GM12872 (cell line): ENCODE data around the gene SMAD7.

ENCODE experiments used
- TF ChIP-seq, protein P1 (sequence below): IDR thresholded peaks from 3 replicates; pipeline ENCODE4 v1.5.1; 2011; ENCODE audit warnings: low read depth, mild to moderate bottlenecking, low read length, moderate library complexity; ENCODE audit not compliant: insufficient read depth

The SMAD7 gene

DNA sequence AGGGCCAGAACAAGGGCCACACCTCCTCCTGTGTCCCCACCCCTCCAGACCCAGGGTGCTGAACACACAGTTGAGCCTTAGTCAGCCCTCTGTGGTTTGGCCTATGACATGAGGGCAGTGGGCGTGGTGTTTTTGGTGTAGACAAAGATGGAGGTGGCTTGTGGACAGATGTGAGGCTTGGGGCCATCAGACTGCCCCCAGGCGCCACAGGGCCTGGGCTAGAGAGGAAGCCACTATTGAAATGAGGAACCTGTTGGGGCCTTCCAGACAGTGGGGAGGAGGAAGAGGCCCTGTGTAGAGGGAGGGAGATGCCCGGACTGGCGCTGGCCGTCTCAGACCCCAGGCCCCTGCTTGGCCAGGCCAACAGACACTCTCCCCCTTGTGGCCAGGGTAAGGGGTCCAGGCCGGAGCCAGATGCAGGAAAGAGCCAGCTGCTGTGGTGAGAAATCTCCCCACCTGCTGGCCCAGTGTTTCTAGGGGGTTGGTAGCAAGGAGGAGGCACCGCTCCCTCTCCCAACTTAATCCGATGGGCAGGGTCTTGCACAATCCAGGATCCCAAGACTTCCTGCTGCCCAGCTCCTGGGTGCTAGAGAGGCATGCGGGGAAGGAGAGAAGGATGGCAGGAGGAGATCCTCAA lies 53.8 kb downstream of the SMAD7 start:
- TF ChIP-seq, protein P1, sequence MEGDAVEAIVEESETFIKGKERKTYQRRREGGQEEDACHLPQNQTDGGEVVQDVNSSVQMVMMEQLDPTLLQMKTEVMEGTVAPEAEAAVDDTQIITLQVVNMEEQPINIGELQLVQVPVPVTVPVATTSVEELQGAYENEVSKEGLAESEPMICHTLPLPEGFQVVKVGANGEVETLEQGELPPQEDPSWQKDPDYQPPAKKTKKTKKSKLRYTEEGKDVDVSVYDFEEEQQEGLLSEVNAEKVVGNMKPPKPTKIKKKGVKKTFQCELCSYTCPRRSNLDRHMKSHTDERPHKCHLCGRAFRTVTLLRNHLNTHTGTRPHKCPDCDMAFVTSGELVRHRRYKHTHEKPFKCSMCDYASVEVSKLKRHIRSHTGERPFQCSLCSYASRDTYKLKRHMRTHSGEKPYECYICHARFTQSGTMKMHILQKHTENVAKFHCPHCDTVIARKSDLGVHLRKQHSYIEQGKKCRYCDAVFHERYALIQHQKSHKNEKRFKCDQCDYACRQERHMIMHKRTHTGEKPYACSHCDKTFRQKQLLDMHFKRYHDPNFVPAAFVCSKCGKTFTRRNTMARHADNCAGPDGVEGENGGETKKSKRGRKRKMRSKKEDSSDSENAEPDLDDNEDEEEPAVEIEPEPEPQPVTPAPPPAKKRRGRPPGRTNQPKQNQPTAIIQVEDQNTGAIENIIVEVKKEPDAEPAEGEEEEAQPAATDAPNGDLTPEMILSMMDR = peak; percentile 46

DNA sequence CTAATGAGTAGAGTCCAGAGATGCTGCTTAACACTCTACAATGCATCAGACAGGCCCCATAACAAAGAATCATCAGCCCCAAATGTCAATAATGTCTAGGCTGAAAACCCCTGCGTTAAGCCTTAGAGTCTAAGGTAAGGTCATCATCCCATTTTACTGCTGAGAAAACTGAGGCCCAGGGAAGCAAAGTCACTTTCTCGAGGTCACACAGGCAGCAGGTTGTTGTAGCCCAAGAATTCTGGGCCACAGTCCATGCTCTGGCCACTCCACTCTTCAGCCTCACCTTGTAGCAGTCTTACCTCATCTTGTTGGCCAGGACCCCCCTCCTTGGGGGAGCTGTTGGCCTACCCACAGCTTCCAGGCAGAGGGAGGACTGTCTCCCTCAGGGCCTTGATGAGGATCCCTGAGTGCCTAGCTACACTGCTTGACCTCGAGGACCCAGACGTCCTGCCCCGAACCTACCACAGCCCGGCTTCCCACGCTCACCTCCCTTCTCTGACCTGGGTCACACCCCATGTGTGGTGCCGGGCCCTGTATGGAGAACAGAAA lies 54.4 kb downstream of the SMAD7 start:
- TF ChIP-seq, protein P1 = no peak

DNA sequence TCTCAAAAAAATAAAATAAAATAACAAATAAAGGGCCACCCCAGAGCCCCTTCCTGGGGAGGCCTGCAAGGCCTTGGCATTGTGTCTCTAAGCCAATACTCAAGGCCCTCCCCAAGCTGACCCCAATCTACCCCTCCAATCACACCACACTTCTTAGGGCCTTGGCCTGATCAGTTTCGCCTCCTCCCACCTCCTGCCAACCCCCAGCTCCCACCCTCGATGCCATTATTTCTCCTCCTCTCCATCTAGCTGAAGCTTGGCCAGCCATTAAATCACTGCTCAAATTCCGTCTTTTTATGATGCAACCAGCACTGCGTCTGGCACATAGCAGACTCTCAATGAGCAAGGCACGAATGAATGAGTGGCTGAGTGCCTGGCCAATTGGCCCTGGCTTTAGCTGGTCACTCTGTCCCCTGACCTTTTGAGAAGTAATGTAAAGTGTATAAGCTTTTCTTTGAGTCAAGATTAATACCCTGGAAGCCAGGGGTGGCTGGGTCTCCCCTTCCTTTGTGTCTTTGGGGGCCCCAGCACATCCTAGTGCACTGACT lies 55.9 kb downstream of the SMAD7 start:
- TF ChIP-seq, protein P1 = no peak

DNA sequence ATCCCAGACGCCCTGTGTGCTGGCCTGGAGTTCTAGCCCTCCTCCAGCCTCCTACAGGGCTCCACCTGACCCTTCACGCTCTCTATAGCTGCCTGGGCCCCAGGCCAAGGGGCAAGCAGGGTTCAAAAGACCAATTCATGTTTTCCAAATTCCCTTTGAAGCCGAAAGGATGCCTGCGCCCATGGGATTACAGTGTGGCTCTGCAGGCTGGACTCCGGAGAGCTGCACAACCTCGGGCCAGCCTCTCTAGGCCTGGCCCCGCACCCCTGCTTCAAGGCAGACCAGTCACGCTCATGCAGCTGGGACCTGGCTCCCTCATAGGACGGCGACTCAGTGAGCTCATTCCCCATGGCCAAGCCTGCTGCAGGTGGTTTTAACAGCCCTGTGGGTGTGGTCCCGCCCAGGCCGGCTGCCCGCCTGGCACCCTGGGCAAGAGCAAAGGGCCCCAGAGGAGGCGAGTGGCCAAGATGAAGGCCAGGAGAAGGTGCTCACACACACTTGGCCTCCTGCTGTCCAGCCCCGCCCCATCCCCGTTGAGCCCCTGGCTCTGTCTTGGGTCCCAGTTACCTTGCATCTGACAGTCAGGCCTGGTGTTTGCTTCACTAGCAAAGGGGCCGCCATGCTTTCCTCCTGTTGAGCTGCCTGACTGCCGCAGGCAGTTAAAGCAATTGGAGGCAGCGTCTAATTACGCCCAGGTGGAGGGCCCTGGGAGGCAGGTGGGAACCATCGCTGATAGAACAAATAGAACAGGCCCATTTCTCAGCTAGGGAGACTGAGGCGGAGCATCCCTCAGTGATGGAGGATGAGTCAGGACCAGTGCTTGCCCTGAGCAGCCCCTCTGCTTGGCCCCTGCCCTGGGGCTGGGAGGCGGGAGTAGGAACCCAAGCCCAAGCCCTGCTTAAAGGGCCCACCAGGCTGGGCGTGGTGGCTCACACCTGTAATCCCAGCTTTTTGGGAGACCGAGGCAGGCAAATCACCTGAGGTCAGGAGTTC lies 56.9 kb downstream of the SMAD7 start:
- TF ChIP-seq, protein P1 = no peak

DNA sequence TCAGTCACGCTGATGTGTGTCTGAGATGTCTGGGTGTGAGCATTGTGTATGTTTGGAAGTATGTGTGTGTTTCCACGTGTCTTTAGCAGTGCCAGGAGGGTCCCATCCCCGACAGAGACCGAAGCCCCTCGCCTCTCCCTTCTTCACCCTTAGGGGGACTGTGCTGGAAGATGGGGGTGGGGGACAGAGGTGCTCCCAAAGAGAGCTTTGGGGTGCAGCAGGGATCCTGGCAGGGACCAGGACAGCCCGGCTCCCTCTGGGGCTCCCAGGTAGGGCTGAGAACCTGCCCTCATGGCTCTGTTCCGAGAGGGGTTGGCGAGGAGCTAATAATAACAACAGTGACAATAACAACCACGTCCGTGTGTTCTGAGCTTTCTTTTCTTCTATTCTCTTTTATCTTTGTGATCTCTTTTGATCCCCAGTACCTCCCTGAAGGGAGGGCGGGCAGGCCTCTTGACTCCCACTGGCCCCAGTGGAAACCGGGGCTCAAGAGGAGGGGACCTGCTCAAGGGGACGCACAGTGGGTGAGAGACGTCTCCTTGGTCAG lies 57.6 kb downstream of the SMAD7 start:
- TF ChIP-seq, protein P1 = no peak

DNA sequence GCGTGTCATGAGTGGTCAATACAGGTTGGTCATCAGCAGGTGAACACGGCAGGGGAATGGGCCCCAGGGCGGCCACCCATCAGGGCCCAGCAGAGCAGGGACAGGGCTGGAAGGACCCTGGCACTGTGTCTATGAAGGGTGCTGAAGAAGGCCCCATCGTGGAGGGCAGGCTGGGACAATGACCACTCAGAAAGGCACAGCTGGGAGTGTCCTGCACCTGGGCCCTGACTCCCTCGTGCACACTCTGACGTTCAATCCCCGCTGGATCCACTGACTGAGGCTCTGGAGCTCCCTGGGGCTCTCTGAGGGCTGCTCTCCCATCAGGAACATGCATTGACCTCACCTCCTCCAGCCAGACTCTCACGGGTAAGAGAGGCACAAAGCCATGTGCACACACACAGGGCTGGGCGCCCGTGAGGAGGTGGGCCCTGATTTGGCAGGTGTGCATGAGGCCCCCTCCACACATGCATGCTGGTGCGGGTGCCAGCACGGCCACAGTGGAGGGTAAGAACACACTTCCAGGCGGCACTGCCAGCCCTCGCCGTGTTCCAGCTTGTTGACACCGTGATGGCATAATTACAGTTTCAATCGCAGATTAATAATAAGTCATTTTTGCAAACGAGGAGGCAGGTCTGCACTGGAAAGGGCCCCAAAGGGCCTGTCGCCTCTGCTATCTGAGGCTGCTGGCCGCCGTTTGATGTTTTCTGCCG lies 58.5 kb downstream of the SMAD7 start:
- TF ChIP-seq, protein P1 = no peak

DNA sequence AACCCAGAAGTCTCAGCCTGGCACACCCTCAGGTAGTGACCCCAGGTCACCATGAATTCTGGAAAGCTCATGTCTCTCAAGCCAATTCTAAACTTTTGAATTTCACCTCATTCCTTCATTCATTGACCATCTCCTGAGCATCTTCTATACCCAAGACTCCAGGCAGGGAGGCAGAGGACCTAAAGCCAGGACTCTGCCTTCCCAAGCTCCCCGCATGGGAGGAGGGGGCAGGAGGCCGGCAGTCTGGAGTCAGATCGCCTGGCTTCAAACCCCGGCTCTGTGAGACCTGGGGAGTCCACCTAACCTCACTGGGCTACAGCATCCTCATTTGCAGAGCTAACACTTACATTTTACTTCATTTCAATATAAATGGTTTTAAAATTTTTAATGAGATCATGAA lies 59.0 kb downstream of the SMAD7 start:
- TF ChIP-seq, protein P1 = no peak
